Measurements from ENCODE around the gene PATE4.
"Not testable (repeated sequence)": the region's sequence is repeated elsewhere in the genome, so short reads cannot be mapped to it uniquely, and the experiment has no call there.

PATE4 gene

DNA sequence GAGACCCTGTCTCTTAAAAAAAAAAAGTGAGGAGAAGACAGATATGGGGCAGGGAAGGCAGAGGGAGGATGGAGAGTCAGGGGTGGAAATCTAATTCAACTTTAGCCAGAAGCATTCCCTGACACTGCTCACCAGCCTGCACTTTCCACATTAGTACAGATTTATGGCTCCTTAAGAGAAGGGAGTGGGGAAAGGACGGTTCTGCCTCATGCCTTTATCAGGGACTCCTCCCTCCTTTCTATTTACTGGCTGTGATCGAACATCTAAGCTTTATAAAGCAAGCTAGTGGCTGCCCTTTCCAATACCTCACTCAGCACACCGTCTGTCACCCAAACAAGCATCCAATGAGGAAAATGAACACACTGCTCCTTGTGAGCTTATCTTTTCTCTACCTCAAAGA lies at the start of gene PATE4:
TSS of gene PATE4 (plus strand) at position 301 of the 400 bp plus-strand sequence. CDS start at position 345, 44 bp downstream.
- DNase-seq: no peak

GRCh38 chr11:125784678-125785077 lies 48.4 kb upstream of the PATE4 start:
- DNase-seq: no peak

- DNase-seq: no peak
These were observed 45.3 kb upstream of the PATE4 start, which contains the start of gene PATE3 for GRCh38 chr11:125787827-125788226. Gene PATE3, plus strand, starts transcription at chr11:125788127. Its CDS starts 25 bp downstream, at chr11:125788152.

DNA sequence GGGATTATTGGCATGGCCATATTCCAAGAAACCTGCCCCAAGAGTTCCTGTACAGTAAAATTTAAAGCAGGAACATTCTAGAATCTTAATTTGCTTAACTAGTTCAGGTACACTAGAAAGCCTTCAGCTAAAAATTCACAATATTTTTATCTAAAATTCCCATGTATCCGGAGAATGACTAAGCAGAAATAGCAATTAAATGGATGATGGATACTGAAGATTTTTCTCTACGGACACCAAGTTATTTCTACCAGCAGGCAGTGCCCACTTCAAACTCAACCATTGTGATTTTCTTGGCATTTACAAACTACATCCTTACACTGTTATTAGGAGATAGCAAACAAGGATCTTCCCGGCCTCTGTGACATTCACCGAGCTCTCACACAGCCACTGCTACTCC lies 42.3 kb upstream of the PATE4 start:
- no peak for DNase-seq

DNA sequence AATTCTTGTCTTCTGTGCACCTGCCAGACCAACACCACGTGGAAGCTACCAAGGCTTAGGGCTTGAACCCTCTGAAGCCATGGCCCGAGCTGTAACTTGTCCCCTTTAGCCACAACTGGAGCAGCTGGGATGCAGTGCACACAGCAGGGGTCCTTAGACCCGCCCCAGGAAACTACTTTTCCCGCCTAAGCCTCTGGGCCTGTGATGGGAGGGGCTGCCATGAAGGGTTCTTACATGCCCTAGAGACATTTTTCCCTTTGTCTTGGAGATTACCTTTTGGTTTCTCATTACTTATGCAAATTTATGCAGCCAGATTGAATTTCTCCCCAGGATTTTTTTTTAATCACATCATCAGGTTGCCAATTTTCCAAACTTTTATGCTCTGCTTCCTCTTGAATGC lies 35.5 kb upstream of the PATE4 start:
- DNase-seq: no peak

DNA sequence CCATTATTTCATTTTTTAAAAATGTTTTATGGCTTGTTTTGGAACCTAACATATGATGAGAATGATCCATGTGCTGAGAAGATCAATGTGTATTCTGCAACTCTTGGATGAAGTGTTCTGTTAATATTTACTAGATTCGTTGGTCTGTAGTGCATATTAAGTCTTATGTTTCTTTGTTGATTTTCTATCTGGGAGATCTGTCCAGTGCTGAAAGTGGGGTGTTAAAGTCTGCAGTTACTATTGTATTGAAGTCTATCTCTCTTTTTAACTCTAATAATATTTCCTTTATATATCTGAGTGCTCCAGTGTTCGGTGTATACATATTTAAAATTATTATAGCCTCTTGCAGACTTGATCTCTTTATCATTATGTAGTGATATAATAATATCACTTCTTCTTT lies 33.3 kb upstream of the PATE4 start:
- DNase-seq: no peak

DNA sequence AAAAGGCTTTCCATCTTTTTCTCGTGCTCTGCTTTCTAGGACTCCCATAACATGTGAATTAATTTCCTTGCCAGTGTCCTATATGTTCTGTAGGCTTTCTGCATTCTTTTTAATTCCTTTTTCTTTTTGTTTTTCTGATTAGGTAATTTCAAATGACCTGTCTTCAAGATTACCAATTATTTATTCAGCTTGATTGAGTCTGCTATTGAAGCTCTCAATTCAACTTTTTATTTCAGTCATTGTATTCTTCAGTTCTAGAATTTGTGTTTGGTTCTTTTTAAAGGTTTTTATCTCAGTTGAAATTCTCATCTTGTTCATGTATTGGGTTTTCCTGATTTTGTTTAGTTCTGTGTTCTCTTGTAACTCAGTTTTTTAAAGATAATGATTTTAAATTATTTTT lies 30.7 kb upstream of the PATE4 start:
- DNase-seq: no peak

DNA sequence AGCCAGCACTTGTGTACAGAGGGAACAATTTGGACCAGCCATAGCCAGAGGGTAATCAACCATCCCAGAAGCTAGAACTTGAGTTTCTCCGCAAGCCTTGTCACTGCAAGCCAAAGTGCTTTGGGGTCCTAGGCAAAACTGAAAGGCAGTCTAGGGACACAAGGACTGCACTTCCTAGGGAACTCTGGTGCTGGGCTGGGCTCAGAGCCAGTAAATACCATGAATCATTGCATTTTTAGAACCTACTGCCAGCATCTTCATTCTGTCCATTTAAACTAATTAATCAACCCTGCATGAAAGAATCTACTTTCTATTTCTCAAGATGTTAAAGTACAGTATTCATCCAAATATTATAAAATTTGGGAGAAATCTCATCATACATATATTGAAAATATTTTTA lies 25.2 kb upstream of the PATE4 start:
- no peak for DNase-seq

- DNase-seq: no peak
These were observed 2.6 kb downstream of the PATE4 start for GRCh38 chr11:125835748-125836147.

- DNase-seq: no peak
These were observed 9.3 kb downstream of the PATE4 start for GRCh38 chr11:125842321-125842948.

DNA sequence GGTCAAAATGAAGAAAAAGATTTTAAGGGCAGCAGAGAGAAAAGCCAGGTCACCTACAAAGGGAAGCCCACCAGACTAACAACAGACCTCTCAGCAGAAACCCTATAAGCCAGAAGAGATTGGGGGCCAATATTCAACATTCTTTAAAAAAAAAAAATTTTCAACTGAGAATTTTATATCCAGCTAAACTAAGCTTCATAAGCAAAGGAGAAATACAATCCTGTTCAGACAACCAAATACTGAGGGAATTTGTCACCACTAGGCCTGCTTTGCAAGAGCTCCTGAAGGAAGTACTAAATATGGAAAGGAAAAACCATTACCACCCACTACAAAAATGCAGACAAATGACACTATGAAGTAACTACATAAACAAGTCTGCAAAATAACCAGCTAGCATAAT lies 13.1 kb downstream of the PATE4 start:
- DNase-seq: no peak

GRCh38 chr11:125857670-125858069 lies 24.6 kb downstream of the PATE4 start:
- DNase-seq: not testable (repeated sequence)

DNA sequence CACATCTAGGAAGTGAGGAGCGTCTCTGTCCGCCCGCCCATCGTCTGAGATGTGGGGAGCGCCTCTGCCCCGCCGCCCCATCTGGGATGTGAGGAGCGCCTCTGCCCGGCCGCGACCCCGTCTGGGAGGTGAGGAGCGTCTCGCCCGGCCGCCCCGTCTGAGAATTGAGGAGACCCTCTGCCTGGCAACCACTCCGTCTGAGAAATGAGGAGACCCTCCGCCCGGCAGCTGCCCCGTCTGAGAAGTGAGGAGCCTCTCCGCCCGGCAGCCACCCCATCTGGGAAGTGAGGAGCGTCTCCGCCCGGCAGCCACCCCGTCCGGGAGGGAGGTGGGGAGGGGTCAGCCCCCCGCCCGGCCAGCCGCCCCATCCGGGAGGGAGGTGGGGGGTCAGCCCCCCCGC lies 29.7 kb downstream of the PATE4 start:
- DNase-seq: not testable (repeated sequence)

DNA sequence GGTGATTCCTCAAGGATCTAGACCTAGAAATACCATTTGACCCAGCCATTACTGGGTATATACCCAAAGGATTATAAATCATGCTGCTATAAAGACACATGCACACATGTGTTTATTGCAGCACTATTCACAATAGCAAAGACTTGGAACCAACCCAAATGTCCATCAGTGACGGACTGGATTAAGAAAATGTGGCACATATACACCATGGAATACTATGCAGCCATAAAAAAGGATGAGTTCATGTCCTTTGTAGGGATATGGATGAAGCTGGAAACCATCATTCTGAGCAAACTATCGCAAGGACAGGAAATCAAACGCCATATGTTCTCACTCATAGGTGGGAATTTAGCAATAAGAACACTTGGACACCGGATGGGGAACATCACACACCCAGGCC lies 32.2 kb downstream of the PATE4 start:
- not testable (repeated sequence) for DNase-seq

- no peak for DNase-seq
These were observed 36.4 kb downstream of the PATE4 start for GRCh38 chr11:125869521-125869920.

DNA sequence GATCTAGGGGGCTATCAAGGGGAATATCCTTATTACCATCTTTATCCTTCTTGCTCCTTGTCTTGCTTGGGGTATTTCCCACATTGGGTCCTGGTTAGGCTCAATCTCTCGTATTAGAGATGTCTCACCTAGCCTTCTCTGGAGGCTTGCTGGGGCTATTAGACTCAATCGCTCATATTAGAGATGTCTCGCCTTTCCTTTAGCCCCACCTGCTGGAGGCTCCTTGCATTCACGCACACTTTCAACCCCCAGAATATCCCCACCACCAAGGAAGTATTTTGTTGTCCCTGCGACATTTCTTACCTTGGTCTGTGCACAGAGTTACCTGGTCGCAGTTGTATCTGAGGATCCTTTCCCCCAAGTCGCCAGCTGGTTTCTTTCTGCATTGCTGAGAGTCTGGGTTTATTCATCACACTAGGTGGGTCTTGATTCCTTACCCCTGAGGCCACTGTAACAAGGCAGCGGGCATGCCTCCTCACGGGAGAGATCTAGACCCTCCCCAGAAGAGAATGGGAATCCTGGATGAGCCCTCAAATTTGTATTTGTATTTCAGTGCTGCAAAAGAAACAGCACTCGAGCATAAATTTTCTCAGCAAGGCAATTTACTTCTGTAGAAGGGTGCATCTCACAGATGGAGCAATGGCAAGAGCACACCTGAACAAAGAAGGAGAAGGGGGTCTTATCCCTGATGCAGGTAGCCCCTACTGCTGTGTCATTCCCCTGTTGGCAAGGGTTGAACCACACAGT lies 38.4 kb downstream of the PATE4 start:
- DNase-seq: peak; percentile 45

- DNase-seq: no peak
These were observed 39.0 kb downstream of the PATE4 start for GRCh38 chr11:125872138-125872491.

GRCh38 chr11:125873881-125874555 lies 40.9 kb downstream of the PATE4 start:
- no peak for DNase-seq

GRCh38 chr11:125874556-125875124 lies 41.5 kb downstream of the PATE4 start:
- peak; percentile 64 for DNase-seq

GRCh38 chr11:125881291-125881690 lies 48.2 kb downstream of the PATE4 start:
- no peak for DNase-seq

DNA sequence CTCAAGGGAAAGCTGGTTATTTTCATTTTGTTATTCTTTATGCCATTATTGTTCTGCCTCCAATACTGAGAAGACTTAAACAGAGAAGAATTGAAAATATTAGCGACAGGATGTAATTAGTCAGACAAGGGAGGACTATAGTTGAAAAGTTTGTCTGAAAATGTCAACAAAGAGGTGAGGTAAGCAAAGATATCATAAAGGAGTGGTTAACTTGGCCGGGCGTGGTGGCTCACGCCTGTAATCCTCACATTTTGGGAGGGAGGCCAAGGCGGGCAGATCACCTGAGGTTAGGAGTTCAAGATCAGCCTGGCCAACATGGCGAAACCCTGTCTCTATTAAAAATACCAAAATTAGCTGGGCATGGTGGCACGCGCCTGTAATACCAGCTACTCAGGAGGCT lies 50.3 kb downstream of the PATE4 start:
- no peak for DNase-seq

DNA sequence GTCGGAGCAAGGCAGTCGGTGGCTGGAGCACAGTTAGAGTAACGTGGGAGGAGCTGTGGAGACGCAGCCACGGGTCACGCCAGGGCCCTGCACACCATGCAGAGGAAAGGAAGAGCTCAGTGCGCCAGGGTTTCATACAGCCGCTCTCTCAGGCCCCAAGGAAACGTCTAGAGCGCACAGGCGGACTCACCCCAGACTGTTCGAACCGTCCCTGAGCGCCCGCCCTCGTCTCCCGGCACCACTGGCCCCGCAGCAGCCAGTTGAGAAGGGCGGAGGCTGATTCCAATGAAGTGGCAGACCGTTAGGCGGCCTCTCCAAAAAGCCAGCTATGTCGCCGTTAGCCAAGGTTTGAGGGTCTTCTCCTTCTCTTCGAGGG lies 53.9 kb downstream of the PATE4 start:
- no peak for DNase-seq
